CD4-positive, alpha-beta T cell (primary cell): ENCODE data around the gene CCT4. TPM values are rescaled to one million over a fixed set of nuclear protein-coding genes. Genes with fewer than 3 reads are reported as not detected.
A peak's percentile ranks its signal among the peaks of the same experiment; 100 is the strongest.
"Not testable (repeated sequence)": the region's sequence is repeated elsewhere in the genome, so short reads cannot be mapped to it uniquely, and the experiment has no call there.

ENCODE experiments used
- ATAC-seq: fragments of 200-7000 bp; cut with Tn5 transposase; one replicate; pipeline ENCODE4 v1.10.0; 2022; ENCODE audit warnings: mild to moderate bottlenecking; ENCODE audit not compliant: poor library complexity
- CTCF ChIA-PET: fragments of 350-600 bp; sonication (Branson Sonifier 250); formaldehyde crosslinking; loops from one replicate; lab custom pipeline; 2021; ENCODE audit warnings: antibody characterized with exemption, inconsistent platforms; lab: Charles Lee
- POLR2A ChIA-PET: fragments of 350-600 bp; sonication (Branson Sonifier 250); formaldehyde crosslinking; loops from one replicate; lab custom pipeline; 2021; ENCODE audit warnings: antibody characterized with exemption, inconsistent platforms; lab: Charles Lee
- DNase-seq, 14 experiments: peaks; one replicate each; pipeline ENCODE4 v3.0.0-alpha.2; 2013 to 2020; ENCODE audit warnings: mixed read lengths in 2 of 14
- H3K27ac ChIP-seq, 2 donors: one replicate each; pipeline versions ENCODE4 v1.5.1 to v1.7.0; 2013; ENCODE audit warnings: low read length in 2 of 2, low read depth in 1 of 2, mild to moderate bottlenecking in 1 of 2
- H3K27me3 ChIP-seq, 2 experiments: 1 replicate in 1 of 2; 2 replicates in 1 of 2; pipeline versions ENCODE4 v1.6.1 to v1.7.0; 2013; ENCODE audit warnings: low read length in 2 of 2, control low read depth in 1 of 2, mild to moderate bottlenecking in 1 of 2, moderate library complexity in 1 of 2; ENCODE audit not compliant: insufficient read depth in 2 of 2, control insufficient read depth in 1 of 2
- H3K36me3 ChIP-seq: one replicate; pipeline ENCODE4 v1.6.1; 2013; ENCODE audit warnings: low read length, control low read depth; ENCODE audit not compliant: insufficient read depth
- H3K4me1 ChIP-seq: one replicate; pipeline ENCODE4 v1.6.1; 2013; ENCODE audit warnings: low read length, control low read depth; ENCODE audit not compliant: insufficient read depth
- H3K4me3 ChIP-seq: one replicate; pipeline ENCODE4 v1.5.1; 2013; ENCODE audit warnings: mild to moderate bottlenecking, low read length, moderate library complexity
- H3K9me3 ChIP-seq, 2 experiments: 1 replicate in 1 of 2; 2 replicates in 1 of 2; pipeline versions ENCODE4 v1.6.1 to v1.7.0; 2013; ENCODE audit warnings: low read length in 2 of 2, mild to moderate bottlenecking in 2 of 2, control low read depth in 1 of 2, moderate library complexity in 1 of 2; ENCODE audit not compliant: control insufficient read depth in 1 of 2, insufficient read depth in 1 of 2
- H3K27ac Mint-ChIP-seq: one replicate; pipeline ENCODE4 v1.8.0; 2020; ENCODE audit warnings: mixed read lengths
- H3K27me3 Mint-ChIP-seq: one replicate; pipeline ENCODE4 v1.8.0; 2021; ENCODE audit warnings: mixed read lengths
- H3K36me3 Mint-ChIP-seq: one replicate; pipeline ENCODE4 v1.8.0; 2021; ENCODE audit warnings: low read depth, mixed read lengths
- H3K4me1 Mint-ChIP-seq: one replicate; pipeline ENCODE4 v1.8.0; 2021; ENCODE audit warnings: low read depth, mixed read lengths
- H3K4me3 Mint-ChIP-seq: one replicate; pipeline ENCODE4 v1.8.0; 2020; ENCODE audit warnings: mild to moderate bottlenecking, mixed read lengths
- H3K9me3 Mint-ChIP-seq: one replicate; pipeline ENCODE4 v1.8.0; 2020; ENCODE audit warnings: mixed read lengths
- intact Hi-C, 2 experiments: fragments of 100-400 bp; cut with DNase I in 1 of 2; cut with micrococcal nuclease in 1 of 2; formaldehyde crosslinking; loops; one replicate each; pipeline versions ENCODE4 v1.15.1 to v1.9.0; 2023 to 2025; cut with DNase I, micrococcal nuclease
- total RNA-seq, 174 experiments: library from RNA in 2 of 174; stranded (reverse) in 2 of 174; gene quantifications; one replicate each; pipeline ENCODE4 v1.2.3 and lab custom pipeline; 2021 to 2026
- TF ChIP-seq, protein P1 (sequence below): fragments of 200-600 bp; IDR thresholded peaks from one replicate; pipeline ENCODE4 v1.8.0; 2022; ENCODE audit warnings: antibody characterized with exemption, mild to moderate bottlenecking

The CCT4 gene
- total RNA-seq, 2 experiments from 2014 or later: 100 to 114 TPM

DNA sequence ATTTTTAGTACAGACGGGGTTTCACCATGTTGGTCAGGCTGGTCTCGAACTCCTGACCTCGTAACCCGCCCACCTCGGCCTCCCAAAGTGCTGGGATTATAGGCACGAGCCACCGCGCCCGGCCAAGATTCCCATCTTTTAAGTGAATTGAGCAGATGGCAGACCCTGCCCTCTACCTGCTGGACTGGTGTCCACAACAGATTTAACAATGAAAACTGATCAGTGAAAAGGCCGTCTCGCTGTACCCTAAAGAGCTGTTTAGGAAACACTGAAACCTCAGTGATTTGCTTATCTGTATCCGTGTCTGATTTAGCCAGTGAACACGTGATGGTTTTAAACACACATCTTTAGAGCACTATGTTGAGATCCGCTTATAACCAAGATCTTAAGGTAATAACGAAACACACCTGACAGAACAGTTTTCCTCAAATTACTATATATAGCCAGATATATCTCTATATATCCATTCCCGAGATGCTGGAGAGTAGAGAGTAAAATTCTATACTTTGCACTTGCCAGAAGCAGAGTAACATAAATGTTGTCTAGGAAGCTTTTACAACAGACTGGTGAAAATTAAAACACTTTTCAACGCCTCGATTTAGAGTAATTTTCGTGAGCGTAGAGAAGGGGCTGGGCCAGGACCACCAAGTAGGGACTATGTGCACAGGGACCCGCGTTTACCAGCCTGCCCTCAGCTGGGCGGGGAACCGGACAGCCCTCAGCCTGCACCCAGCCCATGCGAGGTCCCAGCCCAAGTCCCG lies 35.2 kb downstream of the CCT4 start:
- ChIA-PET CTCF (interaction anchor here (0.7 to 1.2 kb wide), 2 partner anchors 35 to 53 kb away, joined by 3 read pairs; partner anchors contain the start of gene COMMD1), POLR2A (interaction anchor here (0.7 to 3.3 kb wide), 7 partner anchors 10 to 672 kb away, joined by 3 to 17 read pairs (median 3); partner anchors contain the start of genes COMMD1 and XPO1)
- Histone ChIP-seq H3K27me3 (no peaks in the 10 kb centered on the region), H3K4me1 (peaks cover 14% of the 10 kb centered on the region), H3K27ac (peak overlapping the region; percentile 65 to 79), H3K36me3 (no peaks in the 10 kb centered on the region), H3K4me3 (peak overlapping the region; percentile 98), H3K9me3 (no peaks in the 10 kb centered on the region)
- Mint-ChIP-seq H3K4me1 (peaks cover 16% of the 10 kb centered on the region), H3K9me3 (no peaks in the 10 kb centered on the region), H3K27ac (peak overlapping the region; percentile 94), H3K4me3 (peak overlapping the region; percentile 97), H3K36me3 (peaks cover 6% of the 10 kb centered on the region), H3K27me3 (no peaks in the 10 kb centered on the region)
- peak in 6 of 14 experiments; percentile 11 to 58 (median 31) for DNase-seq
- intact Hi-C loops: loop anchor here (5.0 to 10.0 kb wide), 4 partner anchors 91 to 326 kb away; partner anchors contain the start of gene XPO1 (in 1 of the 2)
- no peak for ATAC-seq
- TF ChIP-seq, protein P1, sequence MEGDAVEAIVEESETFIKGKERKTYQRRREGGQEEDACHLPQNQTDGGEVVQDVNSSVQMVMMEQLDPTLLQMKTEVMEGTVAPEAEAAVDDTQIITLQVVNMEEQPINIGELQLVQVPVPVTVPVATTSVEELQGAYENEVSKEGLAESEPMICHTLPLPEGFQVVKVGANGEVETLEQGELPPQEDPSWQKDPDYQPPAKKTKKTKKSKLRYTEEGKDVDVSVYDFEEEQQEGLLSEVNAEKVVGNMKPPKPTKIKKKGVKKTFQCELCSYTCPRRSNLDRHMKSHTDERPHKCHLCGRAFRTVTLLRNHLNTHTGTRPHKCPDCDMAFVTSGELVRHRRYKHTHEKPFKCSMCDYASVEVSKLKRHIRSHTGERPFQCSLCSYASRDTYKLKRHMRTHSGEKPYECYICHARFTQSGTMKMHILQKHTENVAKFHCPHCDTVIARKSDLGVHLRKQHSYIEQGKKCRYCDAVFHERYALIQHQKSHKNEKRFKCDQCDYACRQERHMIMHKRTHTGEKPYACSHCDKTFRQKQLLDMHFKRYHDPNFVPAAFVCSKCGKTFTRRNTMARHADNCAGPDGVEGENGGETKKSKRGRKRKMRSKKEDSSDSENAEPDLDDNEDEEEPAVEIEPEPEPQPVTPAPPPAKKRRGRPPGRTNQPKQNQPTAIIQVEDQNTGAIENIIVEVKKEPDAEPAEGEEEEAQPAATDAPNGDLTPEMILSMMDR: no peak

DNA sequence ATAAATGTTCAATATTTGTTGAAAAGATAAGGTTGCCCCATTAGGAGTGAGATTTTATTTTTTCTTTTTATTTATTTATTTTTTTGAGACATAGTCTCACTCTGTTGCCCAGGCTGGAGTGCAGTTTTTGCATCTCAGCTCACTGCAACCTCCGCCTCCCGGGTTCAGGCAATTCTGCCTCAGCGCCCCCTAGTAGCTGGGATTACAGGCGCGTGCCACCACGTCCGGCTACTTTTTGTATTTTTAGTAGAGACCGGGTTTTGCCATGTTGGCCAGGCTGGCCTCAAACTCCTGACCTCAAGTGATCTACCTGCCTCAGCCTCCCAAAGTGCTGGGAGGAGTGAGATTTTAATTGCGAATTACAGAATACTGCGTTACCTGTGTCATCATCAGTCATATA lies 37.2 kb downstream of the CCT4 start:
- H3K27me3 Mint-ChIP-seq, H3K36me3 ChIP-seq, H3K9me3 Mint-ChIP-seq, H3K9me3 ChIP-seq, H3K27ac ChIP-seq, POLR2A ChIA-PET, CTCF ChIA-PET, H3K27ac Mint-ChIP-seq, DNase-seq, ATAC-seq, H3K27me3 ChIP-seq, H3K4me3 ChIP-seq, H3K36me3 Mint-ChIP-seq: not testable (repeated sequence)
- peak overlapping the region; percentile 54 for H3K4me3 Mint-ChIP-seq
- peaks cover 14% of the 10 kb centered on the region for H3K4me1 ChIP-seq
- peaks cover 16% of the 10 kb centered on the region for H3K4me1 Mint-ChIP-seq
- intact Hi-C loops: loop anchor here (5.0 to 10.0 kb wide), 4 partner anchors 89 to 324 kb away; partner anchors contain the start of gene XPO1 (in 1 of the 2)

DNA sequence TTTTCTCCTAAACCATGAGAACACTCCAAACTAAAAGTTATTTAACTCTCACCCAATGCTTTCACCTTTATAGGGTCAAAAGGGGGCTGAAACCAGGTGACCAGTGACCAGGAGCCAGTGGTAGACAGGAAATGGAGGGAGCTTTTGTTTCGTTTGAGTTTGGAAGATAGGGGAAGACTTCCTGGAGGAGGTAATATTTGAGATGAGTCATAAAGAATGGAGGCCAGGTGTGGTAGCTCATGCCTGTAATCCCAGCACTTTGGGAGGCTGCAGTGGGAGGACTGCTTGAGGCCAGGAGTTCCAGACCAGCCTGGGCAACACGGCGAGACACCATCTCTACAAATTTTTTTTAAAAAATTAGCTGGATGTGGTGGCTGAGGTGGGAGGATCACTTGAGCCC lies 43.1 kb downstream of the CCT4 start:
- no peaks in the 10 kb centered on the region for H3K36me3 Mint-ChIP-seq
- TF ChIP-seq, protein P1: no peak
- H3K27ac ChIP-seq: no peak overlapping the region
- H3K4me1 Mint-ChIP-seq: no peaks in the 10 kb centered on the region
- H3K9me3 ChIP-seq: no peaks in the 10 kb centered on the region
- no peaks in the 10 kb centered on the region for H3K27me3 Mint-ChIP-seq
- H3K9me3 Mint-ChIP-seq: no peaks in the 10 kb centered on the region
- ChIA-PET CTCF (no interaction called here), POLR2A (interaction anchor here (0.7 kb wide), 1 partner anchor 12 kb away, joined by 3 read pairs; no protein-coding TSS in a partner anchor)
- no peak for DNase-seq
- H3K27ac Mint-ChIP-seq: no peak overlapping the region
- intact Hi-C loops: no loop called here
- no peaks in the 10 kb centered on the region for H3K36me3 ChIP-seq
- no peak for ATAC-seq
- no peak overlapping the region for H3K4me3 ChIP-seq
- H3K27me3 ChIP-seq: no peaks in the 10 kb centered on the region
- no peak overlapping the region for H3K4me3 Mint-ChIP-seq
- no peaks in the 10 kb centered on the region for H3K4me1 ChIP-seq
